GM21529 (cell line): ENCODE measurements around the gene PPP3R1.

Experiments used
- ATAC-seq: cut with Tn5 transposase; IDR thresholded peaks from one replicate; pipeline ENCODE4 v1.9.1; 2021; ENCODE audit not compliant: unreplicated experiment

PPP3R1 gene, protein sequence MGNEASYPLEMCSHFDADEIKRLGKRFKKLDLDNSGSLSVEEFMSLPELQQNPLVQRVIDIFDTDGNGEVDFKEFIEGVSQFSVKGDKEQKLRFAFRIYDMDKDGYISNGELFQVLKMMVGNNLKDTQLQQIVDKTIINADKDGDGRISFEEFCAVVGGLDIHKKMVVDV

GRCh38 chr2:68252400-68253218 is at the start of gene PPP3R1:
TSS of gene PPP3R1 (minus strand) at chr2:68252532. CDS start at chr2:68252127, 405 bp downstream.
- ATAC-seq: peak; percentile 77

DNA sequence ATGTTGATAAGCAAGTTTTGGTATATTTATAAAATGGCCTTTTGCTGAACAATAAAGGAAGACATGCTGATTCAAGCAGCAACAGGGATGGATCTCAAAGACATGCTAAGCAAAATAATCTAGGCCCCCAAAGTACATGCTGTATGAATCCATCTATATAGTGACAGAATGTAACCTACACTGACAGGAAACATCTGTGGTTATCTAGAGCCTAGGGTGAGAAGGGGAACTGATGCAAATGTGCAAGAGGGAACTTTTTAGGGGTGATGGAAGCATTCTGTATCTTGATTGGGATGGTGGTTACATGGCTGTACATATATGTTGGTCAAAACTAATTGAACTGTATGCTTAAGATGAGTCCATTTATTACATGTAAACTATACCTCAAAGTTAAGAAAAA is 43.2 kb upstream of the PPP3R1 start:
- ATAC-seq: peak; percentile 79

GRCh38 chr2:68294913-68295312 is 42.6 kb upstream of the PPP3R1 start:
- no peak for ATAC-seq

DNA sequence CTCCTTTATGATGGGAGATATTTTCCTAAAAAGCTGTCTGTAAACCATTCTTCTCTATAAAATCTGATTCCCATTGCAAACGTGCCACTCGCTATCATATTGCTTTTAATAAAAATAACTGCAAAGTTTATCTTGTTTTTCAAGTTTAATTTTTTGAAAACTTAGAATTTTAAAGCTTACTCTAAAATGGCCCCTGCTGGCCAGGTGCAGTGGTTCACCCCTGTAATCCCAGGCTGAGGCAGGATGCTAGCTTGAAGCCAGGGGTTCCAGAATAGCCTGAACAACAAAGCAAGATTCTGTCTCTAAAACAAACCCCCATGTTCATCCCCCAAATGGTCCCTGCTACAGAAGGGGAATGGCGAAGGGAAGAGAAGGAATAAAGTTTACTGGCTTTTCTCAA is 41.9 kb upstream of the PPP3R1 start:
- ATAC-seq: no peak

GRCh38 chr2:68293755-68294154 is 41.4 kb upstream of the PPP3R1 start:
- no peak for ATAC-seq

GRCh38 chr2:68293024-68293423 is 40.7 kb upstream of the PPP3R1 start:
- ATAC-seq: no peak

- ATAC-seq: peak; percentile 61
Measured at GRCh38 chr2:68292108-68292710, 39.9 kb upstream of the PPP3R1 start.

DNA sequence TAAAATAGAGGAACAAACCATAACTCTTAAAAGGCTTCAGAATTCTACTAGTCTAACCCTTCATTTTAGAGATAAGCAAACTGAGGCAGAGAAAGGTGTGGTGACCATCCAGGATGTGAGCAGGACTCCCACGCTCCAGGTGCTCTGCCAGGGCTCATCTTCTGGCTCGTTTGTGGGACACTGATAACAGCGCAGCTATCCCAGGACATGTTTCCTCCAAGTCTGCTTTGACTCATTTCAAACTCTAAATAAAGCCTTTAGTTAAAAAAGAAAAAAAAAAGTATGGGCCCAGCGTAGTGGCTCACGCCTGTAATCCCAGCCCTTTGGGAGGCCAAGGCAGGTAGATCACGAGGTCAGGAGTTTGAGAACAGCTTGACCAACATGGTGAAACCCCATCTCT is 39.0 kb upstream of the PPP3R1 start:
- no peak for ATAC-seq

- no peak for ATAC-seq
Measured at GRCh38 chr2:68290901-68291300, 38.6 kb upstream of the PPP3R1 start.

- ATAC-seq: no peak
Measured at GRCh38 chr2:68287580-68288441, 35.5 kb upstream of the PPP3R1 start.

GRCh38 chr2:68284896-68285295 is 32.6 kb upstream of the PPP3R1 start:
- ATAC-seq: no peak

GRCh38 chr2:68283419-68283812 is 31.1 kb upstream of the PPP3R1 start:
- ATAC-seq: no peak

DNA sequence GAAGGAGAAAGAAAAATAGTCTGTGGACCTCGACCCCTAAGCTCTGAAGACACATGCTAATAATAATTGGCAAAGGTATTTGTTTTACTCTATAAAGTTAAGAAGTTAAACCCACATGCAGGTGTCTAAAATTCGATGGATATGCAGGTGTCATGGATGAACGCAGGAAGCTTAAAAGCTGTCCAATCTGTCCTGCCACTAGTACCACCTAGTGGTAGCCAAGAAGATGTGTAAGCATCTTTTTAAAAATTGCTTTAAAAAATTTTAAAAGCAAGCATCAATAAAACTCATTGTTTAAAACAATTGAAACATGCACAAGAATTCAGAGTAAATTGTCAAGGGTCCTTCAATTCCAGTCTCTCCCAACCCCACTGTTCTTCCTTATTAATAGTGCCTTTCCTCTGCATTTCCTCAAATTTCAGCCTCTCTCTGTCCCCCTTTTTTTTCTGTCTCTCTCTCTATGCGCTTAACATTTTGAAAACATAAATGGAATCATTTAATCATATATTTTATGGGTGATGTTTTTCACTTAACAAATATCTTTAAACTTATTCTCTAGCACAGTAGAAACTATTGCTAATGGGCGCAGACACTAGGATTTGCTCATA is 30.6 kb upstream of the PPP3R1 start:
- ATAC-seq: peak; percentile 51

- ATAC-seq: no peak
Measured at GRCh38 chr2:68280796-68281195, 28.5 kb upstream of the PPP3R1 start.

DNA sequence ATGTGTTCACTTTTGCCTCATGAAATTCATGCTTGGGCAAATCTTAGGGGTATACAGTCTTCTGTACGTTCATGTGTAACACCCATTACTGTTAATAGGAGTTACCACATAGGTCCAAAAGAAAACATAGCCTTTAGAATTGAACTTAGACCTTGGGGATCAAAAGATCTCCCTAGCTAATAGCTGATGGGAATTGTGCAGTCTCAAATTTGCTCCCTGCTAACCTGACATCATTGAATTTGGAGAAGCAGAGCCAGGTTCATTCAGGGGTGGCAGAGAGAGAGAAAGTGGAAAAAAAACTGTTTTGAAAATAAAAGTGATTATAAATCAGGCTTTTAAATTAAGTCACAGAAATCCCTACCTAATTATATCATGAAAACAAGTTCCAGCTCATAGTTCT is 28.0 kb upstream of the PPP3R1 start:
- no peak for ATAC-seq

GRCh38 chr2:68279691-68280090 is 27.4 kb upstream of the PPP3R1 start:
- ATAC-seq: no peak

- no peak for ATAC-seq
Measured at GRCh38 chr2:68278169-68278568, 25.8 kb upstream of the PPP3R1 start.

GRCh38 chr2:68274022-68274421 is 21.7 kb upstream of the PPP3R1 start:
- no peak for ATAC-seq

GRCh38 chr2:68272246-68272994 is 20.1 kb upstream of the PPP3R1 start:
- ATAC-seq: no peak

GRCh38 chr2:68266655-68267054 is 14.3 kb upstream of the PPP3R1 start:
- ATAC-seq: no peak
